Suppressor macrophage treated with lipopolysaccharide for 1 hour (primary cell): Measurements from ENCODE around the gene CDKN2B.

Experiments used
- DNase-seq, 3 donors: peaks; one replicate each; pipeline ENCODE4 v3.0.0-alpha.2; 2020 to 2022

CDKN2B gene

DNA sequence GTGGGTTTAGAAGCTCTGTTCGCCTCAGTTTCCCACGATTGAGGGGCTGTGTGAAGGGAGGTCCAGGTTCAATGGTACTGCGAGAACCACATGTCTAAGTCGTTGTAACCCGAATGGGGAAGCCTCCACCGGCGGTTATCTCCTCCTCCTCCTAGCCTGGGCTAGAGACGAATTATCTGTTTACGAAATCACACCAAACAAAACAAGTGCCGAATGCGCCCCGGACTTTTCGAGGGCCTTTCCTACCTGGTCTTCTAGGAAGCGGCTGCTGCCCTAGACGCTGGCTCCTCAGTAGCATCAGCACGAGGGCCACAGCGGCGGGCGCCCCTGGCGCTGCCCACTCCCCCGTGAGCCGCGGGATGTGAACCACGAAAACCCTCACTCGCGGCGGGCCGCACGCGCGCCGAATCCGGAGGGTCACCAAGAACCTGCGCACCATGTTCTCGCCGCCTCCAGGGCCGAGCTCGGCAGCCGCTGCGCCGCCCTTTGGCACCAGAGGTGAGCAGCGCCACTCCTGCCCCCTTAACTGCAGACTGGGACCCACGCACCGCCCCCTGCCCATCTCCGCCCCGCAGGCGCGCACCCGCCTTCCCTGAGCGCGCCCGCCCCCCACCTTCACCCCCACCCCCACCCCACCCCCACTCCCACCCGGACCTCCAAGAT, 15.1 kb downstream of the CDKN2B start, which contains the start of gene CDKN2A:
CDKN2A (minus strand) TSS at position 500 of the 663 bp plus-strand sequence.
- DNase-seq = peak; percentile 68 to 76 (median 75)

DNA sequence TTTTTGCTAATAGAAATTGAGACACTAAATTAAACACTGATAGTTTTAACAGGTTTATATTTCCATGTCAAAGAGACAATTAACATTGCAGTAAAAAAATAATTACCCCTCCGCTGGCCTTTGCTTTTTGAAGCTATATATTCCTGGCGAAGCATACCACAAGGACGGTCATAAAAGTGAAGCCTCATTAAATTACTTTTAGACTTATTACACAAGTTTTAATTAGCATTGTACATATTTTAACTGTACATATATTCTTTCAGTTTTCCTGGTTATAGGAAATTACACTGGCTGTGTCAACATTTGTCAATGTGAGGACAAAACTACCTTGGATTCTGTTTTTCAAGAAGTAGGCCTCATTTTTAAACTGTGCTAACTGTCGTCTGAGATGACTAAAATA, 16.1 kb downstream of the CDKN2B start:
- DNase-seq = no peak

DNA sequence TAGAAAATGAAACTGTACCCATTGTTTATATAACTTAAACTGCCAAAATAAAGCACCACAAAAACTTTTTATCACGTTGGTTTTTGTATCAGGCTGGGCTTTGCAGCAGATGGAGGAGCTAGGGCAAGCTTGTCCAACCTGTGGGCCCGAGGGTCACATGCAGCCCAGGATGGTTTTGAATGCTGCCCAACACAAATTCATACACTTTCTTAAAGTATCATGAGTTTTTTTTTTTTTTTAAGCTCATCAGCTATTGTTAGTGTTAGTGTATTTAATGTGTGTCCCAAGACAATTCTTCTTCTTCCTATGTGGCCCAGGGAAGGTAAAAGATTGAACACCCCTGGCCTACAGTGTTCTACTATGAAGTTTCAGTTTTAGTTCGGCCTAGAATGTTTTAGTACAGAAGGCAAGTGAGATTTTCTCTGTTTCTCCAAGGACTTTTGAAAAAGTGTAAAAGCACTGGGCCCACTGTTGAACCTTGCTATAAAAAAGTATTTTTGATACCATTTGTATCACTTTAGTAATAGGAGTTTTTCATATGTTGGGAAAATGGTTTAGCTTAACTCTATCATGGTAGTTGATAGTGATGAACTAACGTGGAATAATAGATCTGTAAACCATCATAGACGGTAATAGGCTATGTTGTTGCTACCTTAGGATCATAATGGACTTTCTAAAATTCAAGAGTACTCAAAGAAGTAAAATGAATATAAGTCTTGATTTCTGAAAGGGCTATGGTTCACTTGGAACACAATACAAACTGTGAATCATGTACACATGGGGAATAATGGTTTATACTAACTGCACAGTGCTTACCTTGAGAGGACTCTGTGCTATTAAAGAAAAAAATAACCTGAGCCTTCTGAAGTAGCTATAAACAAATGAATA, 17.8 kb downstream of the CDKN2B start:
- DNase-seq = no peak

DNA sequence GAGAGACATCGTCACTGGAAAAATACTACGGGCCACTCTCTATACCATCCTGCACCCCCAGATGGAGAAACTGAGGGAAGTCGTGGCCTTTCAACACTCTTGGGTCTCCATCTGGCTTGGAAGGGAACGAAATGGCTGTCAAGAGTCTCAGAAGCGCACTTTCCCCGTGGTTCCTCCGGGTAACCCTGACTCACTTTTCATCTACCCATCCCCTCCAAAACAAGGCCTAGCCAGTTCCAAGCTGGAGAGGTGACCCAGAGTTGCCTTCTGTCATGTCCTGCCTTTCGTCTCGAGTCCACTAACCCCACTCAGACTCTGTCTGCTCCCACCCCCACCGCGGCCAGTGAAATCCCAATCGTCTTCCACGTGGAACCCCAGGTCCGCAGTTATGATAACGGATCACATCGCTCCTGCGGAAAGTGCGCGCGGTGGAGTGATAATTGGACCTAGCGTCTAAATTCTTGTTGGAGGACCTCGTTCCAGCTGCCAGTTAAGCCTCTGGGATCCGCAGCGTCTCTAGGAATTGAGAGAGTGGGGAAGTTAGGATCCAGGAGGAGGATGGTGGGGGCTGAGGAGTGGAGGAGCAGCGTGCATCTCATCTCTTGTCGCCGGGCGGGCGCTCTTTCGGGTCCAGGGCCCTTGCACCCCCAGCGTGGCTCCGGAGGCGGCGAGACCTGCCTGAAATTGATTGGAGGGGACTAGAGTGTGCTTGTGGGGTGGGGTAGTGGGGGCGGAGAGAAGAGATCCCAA, 19.5 kb downstream of the CDKN2B start:
- no peak for DNase-seq

DNA sequence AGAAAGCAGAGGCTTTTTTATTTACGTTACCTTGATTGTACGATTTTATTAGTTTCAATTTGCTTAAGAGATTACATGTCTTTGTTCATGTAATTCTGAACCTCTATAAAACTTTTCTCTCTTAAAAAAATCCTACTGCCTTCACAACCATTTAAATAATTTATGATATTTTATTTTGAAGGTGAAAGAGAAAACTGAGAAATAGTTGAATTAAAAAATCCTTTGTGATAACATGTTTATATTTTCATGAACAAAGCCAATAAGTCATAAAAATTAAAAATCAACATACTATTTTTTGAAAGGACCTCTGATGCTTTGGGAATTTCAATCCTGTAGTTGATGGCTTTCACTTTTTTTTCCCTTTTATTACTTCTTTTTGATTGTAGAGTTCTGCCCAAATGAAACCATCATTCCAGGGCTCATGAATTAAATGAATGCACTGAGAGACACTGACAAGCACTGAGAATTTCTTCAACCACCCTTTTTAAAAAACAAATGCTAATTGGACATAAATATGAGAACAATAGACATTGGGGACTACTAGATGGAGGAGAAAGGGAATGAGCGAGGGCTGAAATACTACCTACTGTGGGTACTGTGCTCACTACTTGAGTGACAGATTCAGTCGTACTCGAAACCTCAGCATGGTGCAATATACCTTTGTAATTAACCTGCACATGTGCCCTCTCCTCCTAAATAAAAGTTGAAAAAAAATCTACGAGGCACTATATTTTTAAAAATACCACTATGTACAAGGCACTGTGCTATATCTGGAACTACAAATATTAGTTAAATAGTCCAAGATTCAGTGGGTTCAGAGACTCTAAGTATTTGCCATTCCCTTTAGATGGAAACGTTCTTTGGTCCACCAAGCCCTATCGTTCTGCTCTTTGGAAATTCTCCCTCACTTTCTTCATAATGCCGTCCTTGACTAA, 20.8 kb downstream of the CDKN2B start:
- no peak for DNase-seq

DNA sequence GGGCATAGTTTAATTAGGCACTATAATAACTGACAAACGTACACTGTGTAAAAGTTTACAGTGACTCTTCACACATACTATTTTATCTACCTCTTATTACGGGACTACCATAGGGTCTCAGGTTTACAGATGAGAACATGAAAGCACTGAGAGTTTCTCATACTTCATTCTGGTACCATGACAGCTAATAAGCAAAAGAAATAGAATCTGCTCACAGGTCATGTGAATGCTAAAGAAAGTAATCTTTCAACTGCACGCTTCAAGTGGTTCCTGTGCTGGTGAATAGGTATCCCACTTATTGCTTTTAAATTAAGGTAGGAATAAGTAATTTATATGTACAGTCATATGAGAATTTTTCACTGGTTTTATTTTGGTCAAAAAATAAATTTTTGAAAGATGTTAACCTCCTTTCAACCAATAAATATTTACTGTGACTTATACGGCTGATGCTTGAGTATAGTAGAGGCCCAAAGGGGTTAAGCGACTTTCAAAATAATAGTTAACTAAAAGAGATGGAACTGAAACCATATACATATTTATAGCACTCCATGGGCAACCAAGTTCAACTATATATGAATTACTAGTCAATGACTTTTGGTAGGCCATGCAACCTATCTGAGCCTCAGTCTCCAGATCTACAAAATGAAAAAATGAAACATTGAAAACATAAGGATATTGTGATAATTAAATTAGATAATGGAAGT, 23.0 kb downstream of the CDKN2B start:
- DNase-seq = no peak

DNA sequence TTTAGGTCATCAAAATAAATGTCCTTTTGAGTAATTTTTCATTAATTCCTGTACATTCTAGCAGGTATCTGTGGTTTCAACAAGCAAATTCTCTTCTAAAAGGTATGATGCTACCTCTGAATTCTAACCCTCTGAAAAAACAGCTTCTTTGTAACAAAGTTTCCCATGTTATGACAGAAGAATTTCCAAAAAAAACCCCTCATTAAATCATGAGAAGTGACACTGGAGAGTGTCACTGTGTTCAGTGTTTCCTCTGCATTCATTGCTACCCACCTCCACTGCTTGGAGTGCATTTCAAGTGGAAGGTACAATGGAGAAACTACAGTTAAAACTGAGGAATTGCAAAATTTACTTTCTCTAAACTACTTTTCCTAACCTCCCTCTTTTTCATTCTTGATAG, 25.0 kb downstream of the CDKN2B start:
- peak; percentile 70 to 93 (median 83) for DNase-seq

DNA sequence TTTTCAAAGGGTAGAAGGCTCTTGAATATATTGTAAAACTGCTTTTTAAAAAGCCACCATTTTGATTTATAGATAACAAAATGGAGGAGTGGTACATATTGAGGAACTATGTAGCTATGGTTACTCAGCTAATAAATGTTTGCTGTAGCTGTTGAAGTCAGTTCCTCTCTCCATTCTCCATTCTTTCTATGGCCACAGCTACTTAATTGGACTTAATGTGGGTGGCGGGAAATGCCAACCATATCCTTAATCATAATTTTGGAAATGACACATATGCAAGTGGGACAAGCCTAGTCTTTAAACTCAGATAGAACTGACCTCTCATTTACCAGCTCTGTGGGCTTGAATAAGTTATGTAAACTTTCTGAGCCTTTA, 25.6 kb downstream of the CDKN2B start:
- peak; percentile 80 to 97 (median 93) for DNase-seq

DNA sequence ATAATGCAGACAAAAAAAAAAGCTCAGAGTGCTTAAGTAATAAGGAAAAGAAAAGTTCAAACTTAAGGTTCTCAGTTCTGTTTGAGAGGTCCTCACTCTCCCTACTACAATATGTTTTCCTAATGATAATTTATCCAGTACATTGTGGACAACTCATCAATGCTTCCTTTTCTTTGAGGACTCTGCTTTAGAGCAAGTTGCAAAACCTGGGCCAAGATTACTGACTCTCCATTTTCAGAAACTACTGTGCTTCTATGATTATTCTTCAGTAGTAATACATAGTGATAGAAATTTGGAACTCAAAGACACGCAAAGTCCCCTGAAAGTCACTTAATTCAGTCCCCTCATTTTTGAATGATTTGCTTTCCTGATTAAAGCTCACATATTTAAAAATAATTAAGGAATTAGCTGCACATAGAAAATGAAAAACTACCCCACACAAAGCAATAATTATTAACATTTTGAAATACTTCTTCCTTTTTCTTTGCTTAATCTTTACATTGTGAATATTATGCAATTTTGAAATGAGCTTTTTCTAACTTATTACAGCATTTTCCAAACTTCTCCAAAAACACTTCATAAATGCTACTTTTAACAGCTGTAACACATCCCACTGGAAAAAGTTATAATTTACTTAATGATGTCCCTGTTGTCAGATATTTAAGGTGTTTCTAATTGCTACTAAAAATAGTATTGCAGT, 26.1 kb downstream of the CDKN2B start:
- DNase-seq = peak in 1 of 3 donors; percentile 54

DNA sequence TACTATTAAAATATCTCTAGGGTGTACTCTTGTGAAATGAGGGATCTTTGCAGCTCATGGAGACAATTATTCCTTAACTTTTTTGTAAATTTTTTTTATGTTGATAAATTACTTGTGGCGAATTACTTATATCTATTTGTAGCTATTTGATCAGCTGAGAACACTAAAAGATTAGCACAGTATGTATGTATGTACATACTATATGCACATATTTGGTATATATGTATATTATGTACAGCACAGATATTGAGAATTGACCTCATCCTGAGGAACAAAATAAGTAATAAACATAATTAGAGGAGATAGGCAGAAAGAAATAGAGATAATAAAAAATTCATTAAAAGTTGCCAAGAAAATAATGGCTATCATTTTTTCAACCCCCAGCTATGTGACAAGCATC, 26.7 kb downstream of the CDKN2B start:
- no peak for DNase-seq

DNA sequence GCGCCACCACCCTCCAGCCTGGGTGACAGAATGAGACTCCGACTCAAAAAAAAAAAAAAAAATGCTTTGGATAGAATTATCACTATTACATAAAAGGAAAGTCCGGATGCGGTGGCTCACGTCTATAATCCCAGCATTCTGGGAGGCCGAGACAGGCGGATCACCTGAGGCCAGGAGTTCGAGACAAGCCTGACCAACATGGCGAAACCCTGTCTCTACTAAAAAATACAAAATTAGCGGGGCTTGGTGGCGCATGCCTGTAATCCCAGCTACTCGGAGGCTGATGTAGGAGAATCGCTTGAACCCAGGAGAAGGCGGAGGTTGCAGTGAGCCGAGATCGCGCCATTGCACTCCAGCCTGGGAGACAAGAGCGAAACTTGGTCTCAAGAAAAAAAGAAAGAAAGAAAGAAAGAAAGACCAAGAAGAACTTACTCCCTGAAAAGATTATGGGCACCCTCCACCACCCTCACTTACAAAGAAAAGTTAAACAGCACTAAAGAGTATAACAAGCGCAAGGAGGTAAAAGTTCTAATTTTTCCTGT, 32.7 kb downstream of the CDKN2B start:
- DNase-seq = no peak

DNA sequence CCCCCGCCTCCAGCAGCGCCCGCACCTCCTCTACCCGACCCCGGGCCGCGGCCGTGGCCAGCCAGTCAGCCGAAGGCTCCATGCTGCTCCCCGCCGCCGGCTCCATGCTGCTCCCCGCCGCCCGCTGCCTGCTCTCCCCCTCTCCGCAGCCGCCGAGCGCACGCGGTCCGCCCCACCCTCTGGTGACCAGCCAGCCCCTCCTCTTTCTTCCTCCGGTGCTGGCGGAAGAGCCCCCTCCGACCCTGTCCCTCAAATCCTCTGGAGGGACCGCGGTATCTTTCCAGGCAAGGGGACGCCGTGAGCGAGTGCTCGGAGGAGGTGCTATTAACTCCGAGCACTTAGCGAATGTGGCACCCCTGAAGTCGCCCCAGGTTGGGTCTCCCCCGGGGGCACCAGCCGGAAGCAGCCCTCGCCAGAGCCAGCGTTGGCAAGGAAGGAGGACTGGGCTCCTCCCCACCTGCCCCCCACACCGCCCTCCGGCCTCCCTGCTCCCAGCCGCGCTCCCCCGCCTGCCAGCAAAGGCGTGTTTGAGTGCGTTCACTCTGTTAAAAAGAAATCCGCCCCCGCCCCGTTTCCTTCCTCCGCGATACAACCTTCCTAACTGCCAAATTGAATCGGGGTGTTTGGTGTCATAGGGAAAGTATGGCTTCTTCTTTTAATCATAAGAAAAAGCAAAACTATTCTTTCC, 34.2 kb downstream of the CDKN2B start:
- peak; percentile 66 to 86 (median 79) for DNase-seq

DNA sequence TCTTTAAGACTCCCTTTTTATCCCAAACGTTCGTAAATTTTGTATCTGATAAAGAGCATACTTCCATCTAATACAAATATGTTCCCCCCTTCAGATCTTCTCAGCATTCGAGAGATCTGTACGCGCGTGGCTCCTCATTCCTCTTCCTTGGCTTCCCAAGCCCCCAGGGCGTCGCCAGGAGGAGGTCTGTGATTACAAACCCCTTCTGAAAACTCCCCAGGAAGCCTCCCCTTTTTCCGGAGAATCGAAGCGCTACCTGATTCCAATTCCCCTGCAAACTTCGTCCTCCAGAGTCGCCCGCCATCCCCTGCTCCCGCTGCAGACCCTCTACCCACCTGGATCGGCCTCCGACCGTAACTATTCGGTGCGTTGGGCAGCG, 34.8 kb downstream of the CDKN2B start:
- no peak for DNase-seq

DNA sequence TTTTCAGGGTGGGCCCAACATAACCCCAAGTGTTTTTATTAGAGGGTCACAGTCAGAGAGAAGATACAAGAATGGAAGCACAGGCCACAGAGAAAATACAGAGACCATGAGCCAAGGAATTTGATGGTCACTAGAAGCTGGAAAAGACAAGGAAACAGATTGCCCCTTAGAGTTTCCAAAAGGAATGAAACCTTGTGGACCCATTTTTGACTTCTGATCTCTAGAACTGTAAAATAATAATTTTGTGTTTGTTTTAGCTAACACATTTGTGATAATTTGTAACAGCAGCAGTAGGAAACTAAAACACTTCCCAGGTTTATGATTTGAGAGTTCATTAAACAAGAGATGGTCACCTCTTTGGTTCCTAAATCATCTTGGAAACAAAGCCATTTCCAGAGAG, 36.7 kb downstream of the CDKN2B start:
- DNase-seq = no peak

DNA sequence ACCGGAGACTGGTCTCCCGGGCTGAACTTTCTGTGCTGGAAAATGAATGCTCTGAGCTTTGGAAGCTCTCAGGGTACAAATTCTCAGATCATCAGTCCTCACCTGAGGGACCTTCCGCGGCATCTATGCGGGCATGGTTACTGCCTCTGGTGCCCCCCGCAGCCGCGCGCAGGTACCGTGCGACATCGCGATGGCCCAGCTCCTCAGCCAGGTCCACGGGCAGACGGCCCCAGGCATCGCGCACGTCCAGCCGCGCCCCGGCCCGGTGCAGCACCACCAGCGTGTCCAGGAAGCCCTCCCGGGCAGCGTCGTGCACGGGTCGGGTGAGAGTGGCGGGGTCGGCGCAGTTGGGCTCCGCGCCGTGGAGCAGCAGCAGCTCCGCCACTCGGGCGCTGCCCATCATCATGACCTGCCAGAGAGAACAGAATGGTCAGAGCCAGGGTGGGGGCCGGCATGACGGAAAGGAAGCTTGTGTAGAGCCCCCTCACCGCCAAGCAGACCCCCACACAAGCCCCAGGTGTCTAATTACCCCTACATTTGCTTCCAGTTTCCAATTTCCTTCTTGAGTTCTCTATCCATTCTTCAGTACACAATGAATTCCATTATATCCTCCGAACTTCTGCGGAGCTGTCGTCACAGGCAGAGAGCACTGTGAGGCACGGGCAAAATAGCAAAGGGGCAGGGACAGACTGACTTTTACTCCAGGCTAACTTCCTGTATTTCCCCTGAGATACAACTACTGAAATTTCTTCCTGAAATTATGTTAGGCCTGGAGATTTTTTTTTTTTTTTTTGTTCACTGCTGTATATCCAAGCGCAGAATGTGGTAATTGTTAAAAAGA, 38.1 kb downstream of the CDKN2B start:
- DNase-seq = peak; percentile 53 to 73 (median 60)

DNA sequence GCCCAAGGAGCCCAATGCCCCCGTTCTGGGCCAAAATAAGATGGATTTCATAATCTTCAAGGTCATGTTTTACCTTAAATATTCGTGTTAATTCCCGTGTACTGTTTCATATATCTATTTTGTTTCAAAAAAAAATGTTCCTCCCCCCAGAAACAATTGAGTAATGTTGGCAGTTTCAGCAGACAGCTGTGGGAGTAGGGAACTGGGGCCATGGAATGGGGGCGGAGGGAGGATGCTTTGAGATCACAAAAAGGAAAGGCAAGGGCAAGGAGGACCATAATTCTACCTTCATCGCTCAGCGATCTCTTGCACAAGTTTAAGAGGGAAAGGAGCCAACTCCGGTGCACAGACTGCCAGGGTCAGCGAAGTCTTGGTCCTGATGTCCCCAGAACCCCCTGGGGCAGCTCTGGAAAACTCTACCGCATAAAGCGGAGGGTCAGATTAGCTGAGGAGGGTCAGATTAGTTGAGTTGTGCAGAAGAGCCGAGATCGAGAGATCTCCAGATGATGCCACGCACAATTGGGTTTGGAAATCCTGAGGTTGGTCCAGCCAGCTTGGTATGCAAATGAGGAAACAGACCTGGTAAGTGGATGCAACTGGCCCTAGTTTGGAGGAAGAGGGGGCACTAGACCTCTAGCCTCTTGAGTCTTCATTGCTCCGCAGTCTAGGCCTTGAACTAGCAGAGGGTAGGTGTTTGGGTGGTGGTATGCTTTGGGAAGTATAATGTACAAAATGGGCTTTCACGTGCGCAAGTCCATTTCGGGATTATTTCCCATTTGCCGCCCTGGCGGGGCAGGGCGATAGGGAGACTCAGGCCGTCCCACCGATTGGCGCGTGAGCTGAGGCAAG, 38.9 kb downstream of the CDKN2B start:
- DNase-seq = peak; percentile 70 to 73 (median 71)

DNA sequence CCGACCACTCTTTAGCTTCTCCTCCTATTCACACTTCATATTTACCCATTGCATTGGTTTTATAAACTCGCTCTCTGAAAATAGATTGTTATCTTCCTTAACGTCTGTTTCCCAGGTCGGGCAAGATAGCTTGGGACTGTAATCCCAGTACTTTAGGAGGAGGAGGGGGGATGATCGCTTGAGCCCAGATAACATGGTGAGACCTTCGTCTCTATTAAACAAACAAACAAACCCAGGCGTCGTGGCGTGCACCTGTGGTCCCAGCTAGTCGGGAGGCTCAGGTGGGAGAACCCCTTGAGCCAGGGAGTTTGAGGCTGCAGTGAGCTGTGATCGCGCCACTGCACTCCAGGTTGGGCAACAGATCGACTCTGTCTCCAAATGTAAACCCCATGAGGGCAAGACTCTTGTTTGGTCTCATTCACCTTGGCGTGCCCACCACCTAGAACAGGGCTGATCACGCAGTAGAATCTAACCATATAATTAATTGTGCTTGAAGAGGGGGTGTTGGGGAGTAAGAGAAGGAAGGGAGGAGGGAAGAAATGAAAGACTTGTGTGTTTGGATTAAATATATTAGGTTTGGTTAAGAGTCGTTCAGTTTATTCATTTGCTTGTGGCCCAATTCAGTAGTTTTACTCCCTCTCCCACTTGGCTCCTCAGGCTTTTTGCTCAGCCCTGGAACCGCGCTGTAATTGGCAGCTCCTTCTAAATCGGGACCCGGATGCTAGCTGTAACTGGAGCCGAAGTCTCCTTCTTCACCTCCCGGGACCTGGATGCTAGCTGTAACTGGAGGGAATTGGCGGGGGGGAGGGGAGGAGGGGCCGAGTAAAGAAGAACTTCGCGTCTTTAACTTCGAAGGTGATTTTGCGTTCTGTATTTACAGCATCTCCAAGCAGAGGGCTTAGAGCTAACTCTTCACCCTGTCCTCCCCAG, 39.8 kb downstream of the CDKN2B start:
- no peak for DNase-seq
